Measurements from ENCODE around the gene CPSF7.

GRCh38 chr11:61476371-61476770, 46.6 kb upstream of the CPSF7 start:
- no peak for TF ChIP-seq EZH2 (IDR thresholded peaks at IDR 0.05; ENCODE audit: insufficient read depth, poor library complexity, severe bottlenecking)
- no peak for TF ChIP-seq EZH2phosphoT487 (IDR thresholded peaks at IDR 0.05; ENCODE audit: insufficient read depth, low read depth)
